ENCODE data around the gene CCDC177.

Gene CCDC177

DNA sequence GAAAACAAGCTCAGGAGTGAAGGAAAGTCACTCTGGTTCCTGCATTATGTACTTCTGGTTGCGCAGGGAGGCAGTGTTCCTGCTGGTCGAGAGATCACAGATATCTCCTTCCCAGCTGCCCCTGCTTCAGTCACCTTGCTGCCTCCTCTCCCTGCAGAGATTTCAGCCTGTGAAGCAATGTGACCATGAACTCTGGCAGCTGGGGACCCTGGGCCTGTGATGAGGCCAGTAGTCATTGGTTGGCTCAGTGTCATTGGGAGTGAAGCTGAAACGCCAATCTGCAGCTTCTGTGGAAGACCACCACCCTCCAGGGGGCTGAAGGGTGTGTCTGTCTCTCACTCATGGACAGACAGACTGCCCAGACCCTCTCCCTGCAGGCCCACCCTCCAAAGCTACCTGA lies 45.1 kb downstream of the CCDC177 start:
- no peak for TF ChIP-seq CTCF (IDR thresholded peaks at IDR 0.05; ENCODE audit: low read depth, low read length)
- no peak overlapping the region for H3K4me3 ChIP-seq (ENCODE audit: low read depth, low read length)

GRCh38 chr14:69528930-69529329 lies 45.7 kb downstream of the CCDC177 start:
- no peak for TF ChIP-seq CTCF (IDR thresholded peaks at IDR 0.05; ENCODE audit: low read depth, low read length)

DNA sequence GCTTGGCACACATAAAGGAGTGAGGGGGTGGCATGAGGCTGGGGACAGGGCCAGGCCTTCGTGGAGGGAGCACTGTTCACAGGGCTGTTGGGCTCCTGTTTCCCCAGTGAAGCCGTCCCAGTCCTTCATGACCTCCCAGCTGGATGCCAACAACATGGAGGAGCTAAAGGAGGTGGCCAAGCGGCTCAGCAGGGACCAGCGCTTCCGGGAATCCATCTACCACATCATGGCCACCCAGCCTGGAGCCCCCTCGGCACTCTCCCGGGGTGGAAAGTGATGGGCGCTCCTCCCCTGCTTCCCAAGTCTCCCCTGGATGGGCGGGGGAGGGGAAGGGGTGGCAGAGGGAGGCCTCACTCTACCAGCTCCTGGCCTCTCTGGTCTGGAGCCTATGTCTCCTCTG lies 46.5 kb downstream of the CCDC177 start:
- TF ChIP-seq CTCF (IDR thresholded peaks at IDR 0.05; ENCODE audit: low read depth, low read length): no peak

More at GRCh38 chr14:69528930-69529329, 45.7 kb downstream of the CCDC177 start:
- H3K4me3 ChIP-seq (ENCODE audit: low read depth, low read length): no peak overlapping the region

GRCh38 chr14:69527635-69528034 lies 47.0 kb downstream of the CCDC177 start:
- H3K4me3 ChIP-seq (ENCODE audit: low read depth, low read length): no peak overlapping the region
- TF ChIP-seq CTCF (IDR thresholded peaks at IDR 0.05; ENCODE audit: low read depth, low read length): no peak

More for the DNA sequence above, 46.5 kb downstream of the CCDC177 start:
- H3K4me3 ChIP-seq (ENCODE audit: low read depth, low read length): no peak overlapping the region

- no peak overlapping the region for H3K4me3 ChIP-seq (ENCODE audit: low read depth, low read length)
- TF ChIP-seq CTCF (IDR thresholded peaks at IDR 0.05; ENCODE audit: low read depth, low read length): no peak
Measured at GRCh38 chr14:69525896-69526295, 48.8 kb downstream of the CCDC177 start.

DNA sequence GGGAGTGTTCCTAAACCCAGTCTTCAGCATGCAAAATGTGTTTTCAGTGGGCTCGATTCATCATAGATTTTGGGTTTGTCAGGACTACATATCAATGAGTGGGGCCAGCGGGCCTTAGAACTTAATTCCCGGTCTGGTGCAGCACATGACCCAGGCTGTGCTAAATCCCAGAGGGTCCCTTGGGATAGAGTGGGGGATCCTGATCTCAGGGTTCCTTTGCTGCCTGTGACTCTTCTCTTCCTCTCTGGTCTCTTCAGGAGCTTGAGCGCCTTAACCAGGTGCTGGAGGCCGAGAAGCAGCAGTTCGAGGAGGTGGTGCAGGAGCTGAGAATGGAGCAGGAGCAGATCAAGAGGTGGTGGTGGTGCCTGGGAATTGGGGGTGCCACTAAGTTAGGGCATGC lies 52.6 kb downstream of the CCDC177 start:
- H3K4me3 ChIP-seq (ENCODE audit: low read depth, low read length): no peak overlapping the region
- TF ChIP-seq CTCF (IDR thresholded peaks at IDR 0.05; ENCODE audit: low read depth, low read length): no peak
